DMS53 treated with DMSO at 0.1 percent for 48 hours (cell line): ENCODE data around the gene SEL1L3.
"Not testable (repeated sequence)": the region's sequence is repeated elsewhere in the genome, so short reads cannot be mapped to it uniquely, and the experiment has no call there.

Experiments used
- DNase-seq: peaks from one replicate; lab custom pipeline; 2025; ENCODE audit not compliant: unreplicated experiment; lab: John Stamatoyannopoulos, UW

Gene SEL1L3

DNA sequence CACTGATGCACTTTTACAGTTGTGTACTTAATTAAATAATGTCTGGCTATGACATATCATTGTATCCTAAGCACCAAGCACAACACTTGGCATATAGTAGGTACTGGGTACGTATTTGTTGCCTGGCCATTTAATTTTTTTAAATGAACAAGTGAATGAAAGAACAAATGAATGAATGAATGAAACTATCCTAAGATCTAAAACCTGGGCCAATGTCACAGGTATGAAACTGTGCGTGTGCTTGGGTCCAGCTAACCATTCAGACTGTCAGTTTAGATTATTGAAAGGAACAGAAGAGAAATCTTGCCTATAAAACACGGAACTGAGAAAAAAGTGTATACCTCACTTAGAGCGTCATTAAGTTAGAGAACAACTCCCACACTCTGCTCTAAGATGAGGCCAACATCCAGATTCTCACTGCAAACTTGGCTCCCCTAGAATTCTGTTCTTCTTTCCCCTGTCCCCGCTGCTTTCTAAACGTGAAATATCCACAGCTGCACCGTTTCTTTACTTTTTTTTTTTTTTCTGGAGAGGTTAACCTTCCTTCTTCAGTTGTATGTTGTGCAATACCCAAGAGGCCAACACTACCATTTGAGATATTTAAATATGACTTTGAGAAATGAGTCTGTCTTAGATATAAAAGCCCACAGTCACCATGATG lies 17.3 kb upstream of the SEL1L3 start:
- DNase-seq: no peak

DNA sequence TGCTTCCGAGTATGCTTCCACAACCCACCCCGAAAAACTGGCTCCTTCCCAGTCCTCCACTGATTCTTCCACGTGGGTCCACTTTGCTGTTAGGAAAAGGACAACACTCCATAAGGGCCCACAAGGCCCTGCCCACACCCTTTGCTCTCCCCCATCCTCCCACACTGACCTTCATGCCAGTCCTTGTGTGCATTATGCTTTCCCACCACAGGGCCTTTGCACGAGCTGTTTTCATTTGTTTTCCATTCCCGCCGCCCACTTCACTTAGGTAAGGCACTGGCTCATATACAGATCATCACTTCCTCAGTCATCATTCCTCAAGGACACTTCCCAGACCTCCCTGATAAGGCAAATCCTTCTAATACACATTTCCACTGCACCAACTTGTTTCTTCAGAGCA lies 16.8 kb upstream of the SEL1L3 start:
- DNase-seq: no peak

DNA sequence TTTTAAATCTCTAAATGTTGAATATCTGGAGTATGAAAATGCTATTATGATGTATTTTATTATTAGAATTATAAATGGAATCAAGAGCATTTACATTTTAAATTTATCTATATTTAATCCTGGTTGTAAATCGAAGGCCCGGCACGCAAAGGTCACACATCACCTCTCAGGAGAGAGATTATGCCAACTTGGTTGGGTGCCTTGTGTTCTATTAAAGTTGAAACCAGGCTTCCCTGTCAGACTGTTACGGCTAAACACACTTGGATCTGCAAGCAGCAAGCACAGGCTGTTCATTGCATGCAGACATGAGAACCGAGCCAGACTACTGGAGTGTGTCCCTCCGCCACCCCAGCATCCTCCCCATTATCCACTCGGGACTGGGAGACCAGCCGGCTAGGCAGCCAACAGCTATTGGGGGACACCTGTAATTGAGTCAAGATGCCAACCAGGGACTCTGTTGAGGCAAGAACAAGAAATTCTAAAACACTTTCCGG lies 16.4 kb upstream of the SEL1L3 start:
- no peak for DNase-seq

DNA sequence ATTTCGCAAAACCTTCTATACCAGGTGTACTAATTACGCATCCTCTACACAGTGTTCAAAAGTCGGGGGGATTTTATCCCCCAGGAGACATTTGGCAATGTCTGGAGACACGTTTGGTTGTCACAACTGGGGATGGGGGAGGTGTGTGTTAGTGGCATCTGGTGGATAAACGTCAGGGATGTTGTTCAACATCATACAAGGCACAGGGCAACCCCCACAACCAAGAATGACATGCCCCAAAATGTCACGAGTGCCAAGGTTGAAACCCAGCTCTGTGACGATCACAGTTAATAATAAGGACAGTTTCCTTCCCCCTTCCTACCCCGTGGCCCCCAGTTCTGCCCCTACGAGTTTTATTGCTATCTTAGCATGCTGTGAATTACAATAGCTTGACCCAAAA lies 15.9 kb upstream of the SEL1L3 start:
- no peak for DNase-seq

DNA sequence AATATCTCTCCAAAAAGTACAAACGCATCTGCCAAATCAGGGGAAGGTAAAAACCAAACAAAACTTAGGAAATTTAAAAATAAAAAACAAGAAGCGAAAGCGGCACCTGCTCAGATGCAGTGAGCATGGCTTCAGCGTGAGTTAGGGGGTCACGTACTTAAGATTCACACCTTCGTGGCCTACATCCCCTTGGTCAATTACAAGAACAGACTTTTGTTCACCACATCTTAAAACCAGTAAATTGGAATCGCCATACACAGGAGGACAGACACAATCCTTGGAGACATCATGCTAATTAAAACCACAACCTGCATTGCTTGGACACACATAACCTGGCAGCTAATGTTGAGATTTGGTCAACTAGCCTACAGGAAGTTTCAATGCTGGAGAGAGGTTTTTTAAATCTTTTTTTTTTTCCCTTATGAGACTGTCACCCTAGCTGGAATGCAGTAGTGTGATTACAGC lies 12.5 kb upstream of the SEL1L3 start:
- no peak for DNase-seq

DNA sequence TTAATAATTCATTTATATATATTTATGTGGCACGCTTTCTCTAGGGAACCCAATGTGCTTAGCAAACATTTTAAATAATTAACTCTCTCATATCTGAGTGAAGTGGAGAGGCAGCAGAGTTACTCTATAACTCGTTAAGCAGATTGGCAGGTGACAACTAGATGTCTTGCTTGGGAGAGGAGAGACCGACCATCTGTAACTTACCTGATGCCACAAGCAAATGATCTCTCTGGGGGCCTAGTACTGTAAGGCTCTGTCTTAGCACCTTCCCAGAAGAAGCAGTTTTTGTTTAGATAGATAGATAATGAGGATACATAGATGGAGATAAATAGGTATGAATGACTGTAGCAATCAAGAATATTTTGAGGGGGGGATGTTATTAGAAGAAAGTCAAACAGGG lies 11.9 kb upstream of the SEL1L3 start:
- DNase-seq: no peak

DNA sequence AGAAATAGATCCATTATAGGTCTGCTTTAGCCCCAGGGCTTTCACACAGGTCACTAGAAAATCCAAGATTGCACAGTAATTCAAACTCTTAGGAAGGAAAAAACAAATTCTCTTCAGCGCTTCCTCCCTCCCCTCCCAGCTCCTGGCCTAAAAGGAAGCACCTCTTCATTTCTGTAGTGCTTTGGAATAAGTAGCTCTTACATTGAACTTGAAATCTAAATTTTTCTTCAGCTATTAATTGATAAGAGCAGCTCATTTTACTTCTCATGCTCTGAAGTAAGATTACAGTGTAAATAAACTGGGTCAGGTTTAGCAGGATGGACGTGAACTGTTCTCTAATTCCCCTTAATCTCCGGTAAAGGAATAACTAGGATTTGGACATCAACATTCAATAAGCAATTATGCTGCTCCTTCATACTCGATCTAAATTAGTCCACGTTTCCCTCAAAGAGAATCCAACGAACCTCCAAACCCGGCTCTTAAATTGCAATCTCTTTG lies 10.9 kb upstream of the SEL1L3 start:
- DNase-seq: no peak

DNA sequence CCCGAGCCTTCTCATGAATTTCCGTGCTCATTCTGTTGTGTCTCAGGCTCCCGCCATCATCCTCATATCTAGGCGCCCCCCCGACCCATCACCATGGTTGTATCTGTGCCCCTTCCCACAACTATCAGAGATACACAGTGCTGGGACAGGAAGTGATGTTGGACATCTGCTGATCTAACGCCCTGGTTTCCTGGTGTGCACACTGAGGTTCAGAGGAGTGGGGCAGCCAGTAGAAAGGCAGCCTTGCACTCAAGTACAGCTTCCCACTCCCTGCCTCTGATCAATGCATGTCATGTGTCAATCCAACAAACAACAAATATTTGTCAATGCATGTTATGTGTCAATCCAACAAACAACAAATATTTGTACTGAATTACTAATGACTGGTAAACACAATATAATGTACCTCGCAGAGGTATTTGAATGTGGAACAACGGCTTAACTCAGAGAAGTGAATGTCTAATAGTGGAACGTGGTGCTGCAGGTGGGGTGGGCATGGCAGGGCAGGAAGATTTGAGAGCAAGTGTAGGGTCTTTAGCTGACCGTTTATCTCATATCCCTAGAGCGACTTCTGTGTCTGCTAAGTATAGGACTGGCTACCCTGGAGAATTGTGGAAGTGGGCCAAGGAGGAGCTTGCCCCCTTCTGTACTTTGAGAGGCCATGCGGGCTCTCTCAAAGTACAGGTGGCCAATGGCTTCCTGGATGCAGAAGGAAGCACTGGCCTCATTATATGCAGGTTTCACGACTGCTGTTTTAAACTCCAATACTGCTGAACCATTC lies 10.3 kb upstream of the SEL1L3 start:
- DNase-seq: no peak

DNA sequence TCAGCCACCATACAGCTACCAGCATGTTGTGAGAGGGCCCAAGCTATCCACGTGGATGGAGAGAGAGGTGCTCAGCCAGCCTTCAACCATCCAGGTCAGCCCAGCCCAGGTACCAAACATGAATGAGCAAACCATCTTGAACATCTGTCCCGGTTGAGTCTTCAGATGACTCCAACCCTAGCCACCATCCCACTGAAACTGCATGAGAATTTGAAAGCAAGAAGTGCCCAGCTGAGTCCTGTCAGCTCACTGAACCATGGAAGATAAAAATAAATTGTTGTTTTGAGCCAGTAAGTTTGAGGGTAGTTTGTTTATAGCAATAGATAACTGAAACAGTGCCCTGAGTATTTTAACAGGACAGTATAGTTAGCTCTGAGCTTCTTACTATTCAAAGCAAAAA lies 7.3 kb upstream of the SEL1L3 start:
- DNase-seq: no peak

DNA sequence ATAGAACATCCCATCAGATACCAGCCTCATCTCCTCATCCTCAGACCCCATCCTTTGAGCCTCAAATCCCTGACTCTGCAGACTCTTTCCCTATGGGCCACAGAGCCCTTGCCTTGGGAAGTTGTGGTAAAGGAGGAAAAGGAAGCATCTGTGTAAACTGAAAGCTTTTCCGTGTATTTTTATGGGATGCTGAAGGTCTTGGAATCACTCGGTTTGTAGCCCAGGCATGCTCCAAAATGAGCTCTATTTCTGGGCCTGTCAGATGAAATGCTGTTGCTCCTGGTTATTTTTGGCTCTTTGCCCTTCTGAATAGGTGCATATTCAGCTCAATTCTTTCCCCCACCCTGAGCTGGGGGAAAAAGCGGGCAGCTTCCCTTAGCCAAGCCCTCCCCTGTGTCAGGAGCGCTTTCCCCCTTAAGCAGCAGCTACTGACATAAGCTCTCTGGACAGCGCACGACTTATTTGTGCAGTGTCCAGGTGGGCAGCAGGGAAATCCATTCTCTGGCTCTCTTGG lies 5.0 kb upstream of the SEL1L3 start:
- no peak for DNase-seq

DNA sequence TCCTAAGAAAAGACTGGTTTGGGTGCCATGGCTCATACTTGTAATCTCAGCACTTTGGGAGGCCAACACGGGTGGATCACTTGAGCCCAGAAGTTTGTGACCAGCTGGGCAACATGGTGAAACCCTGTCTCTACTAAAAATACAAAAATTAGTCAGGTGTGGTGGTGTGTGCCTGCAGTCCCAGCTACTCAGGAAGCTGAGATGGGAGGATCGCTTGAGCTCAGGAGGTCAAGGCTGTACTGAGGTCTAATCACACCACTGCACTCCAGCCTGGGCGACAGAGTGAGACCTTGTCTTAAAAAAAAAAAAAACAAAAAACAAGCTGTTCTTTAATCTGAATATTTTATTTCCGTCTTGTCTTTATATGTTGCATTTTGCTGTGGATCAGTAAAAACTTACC lies 3.6 kb upstream of the SEL1L3 start:
- not testable (repeated sequence) for DNase-seq

DNA sequence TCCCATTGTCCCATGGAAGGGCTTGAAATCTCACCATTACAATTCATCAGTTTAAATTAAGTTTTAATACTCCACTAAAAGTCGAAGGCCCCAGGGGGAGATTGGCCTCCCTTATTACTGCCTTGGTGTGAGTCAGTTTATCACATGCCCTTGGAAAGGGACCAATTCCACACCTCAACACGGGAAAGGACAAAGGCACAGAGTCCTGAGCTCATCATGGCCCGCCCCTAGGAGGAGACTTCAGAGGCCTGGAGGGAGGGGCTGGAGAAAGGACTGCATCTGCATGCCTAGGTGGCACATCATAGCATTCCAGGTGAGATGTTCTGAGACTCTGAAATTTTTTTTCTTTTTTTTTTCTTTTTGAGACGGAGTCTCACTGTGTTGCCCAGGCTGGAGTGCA lies 2.8 kb upstream of the SEL1L3 start:
- DNase-seq: peak; percentile 11

DNA sequence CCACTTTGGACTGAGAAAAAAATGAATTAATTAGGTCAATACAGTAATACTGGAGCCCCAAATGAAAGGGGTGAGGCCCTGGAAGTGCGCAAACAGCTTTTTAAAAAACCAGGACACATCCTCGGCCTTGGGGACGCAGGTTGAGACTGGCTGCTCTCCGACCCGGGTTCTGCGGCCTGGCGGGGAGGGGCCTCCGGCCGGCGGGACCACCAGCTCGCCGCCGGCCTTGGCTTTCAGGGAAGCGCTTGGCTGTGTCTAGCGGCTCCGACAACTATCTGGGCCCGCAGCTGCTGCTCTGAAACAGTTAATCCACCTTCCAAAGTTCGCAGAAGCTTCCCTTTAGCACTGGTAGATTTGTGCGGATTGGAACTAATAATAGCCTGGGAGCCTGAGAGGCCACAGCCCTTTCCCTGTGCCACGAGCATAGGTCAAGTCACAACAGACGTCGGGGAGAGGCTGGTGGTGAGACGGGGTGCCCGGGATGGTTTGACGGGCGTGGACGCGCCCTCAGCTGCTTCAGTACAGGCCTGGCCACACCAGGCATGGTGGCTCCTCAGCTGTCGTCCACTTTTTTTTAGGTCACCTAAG lies 1.1 kb upstream of the SEL1L3 start:
- DNase-seq: no peak

DNA sequence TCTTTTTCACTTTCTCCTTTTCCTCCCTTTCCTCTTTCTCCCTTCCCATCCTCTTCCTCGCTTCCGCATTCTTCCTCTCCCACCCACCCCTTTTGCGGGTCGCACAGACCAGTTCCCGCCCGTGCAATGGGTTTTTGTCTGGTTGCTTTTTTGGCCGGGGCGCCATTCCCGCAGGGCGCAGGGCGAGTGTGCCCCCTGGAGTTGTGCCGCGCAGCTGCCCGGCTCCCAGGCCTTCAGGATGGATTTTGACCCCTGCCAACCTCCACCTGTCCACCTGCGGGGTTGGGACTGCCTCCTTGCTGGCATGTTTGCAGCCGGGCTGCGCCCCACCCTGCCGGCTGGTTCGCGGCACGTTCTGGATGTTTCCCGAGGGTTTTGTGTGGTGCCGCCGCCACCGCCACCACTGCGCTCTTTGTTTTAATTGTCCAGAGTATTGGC lies 578 bp upstream of the SEL1L3 start:
- peak; percentile 46 for DNase-seq

DNA sequence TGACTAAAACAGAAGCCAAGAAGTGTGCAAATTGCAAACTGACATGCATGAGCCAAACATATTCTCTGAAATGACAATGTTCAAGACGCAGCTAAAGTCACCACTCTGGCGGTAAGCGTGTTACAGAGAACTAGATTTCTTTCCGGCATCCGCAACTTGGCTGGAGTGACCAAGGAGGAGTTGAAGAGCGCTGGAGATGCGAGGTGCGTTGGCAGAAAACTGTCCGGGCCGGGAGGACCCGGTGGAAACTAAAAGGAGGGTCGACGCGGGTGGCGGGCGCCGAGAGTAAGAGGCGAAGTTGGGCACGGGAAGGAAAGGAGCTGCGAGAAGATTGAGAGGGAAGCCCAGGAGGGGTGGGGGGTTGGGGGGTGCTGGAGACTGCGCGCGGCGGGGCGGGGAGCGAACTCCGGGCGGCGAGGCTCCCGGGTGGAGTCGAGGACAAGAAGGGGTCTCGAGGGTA lies 807 bp downstream of the SEL1L3 start:
- DNase-seq: no peak

DNA sequence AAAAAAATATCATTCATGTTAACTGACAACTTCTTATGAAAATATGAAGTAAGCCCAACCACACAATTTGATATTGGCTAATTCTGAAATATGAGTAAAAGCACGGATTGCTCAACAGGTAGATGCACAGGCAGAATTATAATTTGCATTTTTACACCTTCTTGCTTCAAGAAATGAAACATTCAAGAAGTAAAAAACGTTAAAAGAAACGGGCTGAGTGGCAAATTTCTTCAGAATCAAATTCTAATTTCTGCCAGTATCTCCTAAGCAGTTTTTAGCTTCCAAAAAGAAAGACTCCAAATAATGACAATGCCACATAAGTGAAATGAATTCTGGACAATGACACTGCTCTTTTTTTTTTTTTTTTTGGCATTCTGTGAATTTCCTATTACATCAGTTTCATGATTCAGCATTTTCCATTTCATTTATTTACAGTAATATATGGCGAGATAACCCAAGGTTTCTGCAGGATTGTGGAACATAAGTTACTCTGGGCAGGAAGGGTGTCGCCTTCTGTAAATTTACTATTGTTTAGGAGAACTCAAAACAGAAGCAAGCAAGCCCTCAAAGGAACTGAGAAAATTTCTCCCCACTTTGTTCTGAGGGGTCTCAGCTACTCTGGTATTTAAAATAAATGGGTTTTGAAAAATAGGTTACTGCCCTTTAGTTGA lies 1.4 kb downstream of the SEL1L3 start:
- no peak for DNase-seq

DNA sequence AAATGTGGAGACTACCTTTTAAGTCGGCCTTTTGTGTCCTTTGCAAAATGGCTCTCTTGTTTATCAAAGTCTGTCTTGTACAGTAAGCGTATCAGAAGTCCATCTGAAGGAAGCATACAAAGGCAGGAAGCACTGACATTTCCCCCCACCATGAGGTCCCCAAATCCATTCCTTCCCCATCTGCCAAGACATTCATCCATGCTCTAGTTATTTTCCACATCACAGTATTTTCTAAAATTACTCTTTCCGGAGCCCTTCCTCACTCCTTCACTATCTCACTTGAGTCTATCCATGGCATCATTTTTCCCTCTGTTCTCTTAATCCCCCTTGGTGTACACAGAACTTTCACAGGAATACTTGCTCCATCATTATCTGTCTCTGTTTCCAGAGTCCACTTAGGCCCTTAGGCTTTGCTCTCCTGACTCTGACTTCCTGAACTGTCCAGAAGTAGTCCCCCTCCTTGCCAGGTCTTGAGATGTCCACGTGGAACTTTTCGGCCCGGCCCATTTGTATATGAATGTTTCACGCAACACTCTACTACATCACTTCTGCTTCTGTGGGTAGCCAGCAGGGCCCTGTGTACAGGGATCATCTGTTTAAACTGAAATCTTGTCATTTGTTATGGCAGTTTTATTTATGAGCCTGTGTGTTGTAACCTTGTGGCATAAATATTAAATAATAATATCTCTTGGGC lies 2.1 kb downstream of the SEL1L3 start:
- DNase-seq: no peak

DNA sequence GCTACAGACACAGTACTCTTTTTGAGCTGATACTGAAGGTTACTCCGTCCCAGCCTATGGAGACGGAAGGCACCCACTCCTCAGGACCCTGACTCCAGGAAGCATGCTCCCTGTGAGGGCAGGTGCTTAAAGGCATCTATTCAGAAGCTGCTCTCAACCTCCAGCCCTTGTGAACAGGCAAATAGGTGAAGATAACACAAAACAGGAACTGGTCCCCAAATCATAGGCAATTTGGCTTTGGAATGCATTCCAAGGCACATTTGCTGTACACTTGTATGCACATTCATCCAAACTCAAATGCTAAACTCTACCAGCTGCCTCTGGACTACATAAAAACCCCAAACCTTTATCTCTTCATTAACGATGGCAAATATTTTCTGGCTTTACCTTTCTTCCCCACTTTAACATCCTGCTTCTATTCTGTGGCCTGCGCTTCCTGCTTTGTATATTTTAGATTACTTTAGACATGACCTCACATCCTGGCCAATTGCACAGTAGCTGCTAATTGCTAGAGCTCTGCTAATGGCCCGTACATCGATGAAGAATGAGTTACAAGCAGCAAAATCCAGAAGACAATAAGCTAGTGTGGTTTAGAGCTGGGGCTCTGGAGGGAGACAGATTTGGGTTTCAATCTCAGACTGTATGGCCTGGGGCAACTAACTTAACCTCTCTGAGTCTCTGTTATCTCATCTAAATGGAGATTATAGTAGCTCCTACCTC lies 3.2 kb downstream of the SEL1L3 start:
- DNase-seq: no peak

DNA sequence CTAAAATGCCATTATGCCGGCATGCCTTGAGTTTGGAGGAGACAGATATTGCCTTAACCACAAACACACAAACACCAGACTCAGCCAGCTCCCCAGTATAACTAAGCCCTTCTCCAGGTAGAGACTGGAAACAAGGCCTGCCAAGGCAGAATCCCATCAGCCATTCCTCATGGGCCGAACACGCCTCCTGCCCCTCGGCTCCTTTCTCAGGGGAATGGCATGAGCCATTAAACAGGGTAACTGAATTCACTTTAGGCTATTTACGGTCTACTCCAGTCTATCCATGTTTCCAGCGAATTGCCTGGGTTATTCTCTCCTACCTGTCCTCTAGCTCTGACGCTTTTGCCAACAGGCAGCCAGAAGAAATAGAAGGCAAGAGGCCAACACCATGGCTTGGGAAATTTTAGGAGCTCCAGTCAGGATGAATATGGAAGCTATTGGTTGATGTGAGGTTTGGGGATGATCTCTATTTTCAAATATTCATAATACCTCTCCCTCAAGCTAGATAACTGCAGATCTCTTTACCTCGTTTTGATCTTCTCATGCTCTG lies 4.9 kb downstream of the SEL1L3 start:
- no peak for DNase-seq
